GM19043 (cell line): Measurements from ENCODE around the gene IPO13.

Source experiments
- ATAC-seq: cut with Tn5 transposase; IDR thresholded peaks from one replicate; pipeline ENCODE4 v1.9.1; 2021; ENCODE audit warnings: low read depth; ENCODE audit not compliant: unreplicated experiment

Gene IPO13

GRCh38 chr1:43970911-43971310 lies 24.2 kb downstream of the IPO13 start:
- no peak for ATAC-seq

GRCh38 chr1:43971336-43971980 lies 24.7 kb downstream of the IPO13 start:
- no peak for ATAC-seq

- no peak for ATAC-seq
Measured at GRCh38 chr1:43973981-43974442, 27.3 kb downstream of the IPO13 start.

- peak; percentile 63 for ATAC-seq
Measured at GRCh38 chr1:43974443-43975248, 27.9 kb downstream of the IPO13 start, which contains the start of gene ATP6V0B. TSS of gene ATP6V0B (plus strand) at chr1:43974960. CDS start at chr1:43975041, 81 bp downstream.

- no peak for ATAC-seq
Measured at GRCh38 chr1:43975249-43975961, 28.7 kb downstream of the IPO13 start.

GRCh38 chr1:43976045-43976444 lies 29.3 kb downstream of the IPO13 start:
- no peak for ATAC-seq

DNA sequence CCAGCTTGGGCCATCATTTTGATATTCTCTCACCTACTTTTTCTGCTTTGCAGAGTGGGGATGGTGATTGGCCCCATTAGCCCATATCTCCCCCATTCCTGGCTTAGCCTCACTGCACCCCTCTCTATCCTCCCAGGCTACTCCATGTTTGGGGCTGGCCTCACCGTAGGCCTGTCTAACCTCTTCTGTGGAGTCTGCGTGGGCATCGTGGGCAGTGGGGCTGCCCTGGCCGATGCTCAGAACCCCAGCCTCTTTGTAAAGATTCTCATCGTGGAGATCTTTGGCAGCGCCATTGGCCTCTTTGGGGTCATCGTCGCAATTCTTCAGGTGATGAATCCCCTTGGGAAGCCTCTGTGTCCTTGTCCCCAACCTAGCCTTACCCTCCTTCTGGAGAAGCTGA lies 30.1 kb downstream of the IPO13 start:
- ATAC-seq, result no peak

DNA sequence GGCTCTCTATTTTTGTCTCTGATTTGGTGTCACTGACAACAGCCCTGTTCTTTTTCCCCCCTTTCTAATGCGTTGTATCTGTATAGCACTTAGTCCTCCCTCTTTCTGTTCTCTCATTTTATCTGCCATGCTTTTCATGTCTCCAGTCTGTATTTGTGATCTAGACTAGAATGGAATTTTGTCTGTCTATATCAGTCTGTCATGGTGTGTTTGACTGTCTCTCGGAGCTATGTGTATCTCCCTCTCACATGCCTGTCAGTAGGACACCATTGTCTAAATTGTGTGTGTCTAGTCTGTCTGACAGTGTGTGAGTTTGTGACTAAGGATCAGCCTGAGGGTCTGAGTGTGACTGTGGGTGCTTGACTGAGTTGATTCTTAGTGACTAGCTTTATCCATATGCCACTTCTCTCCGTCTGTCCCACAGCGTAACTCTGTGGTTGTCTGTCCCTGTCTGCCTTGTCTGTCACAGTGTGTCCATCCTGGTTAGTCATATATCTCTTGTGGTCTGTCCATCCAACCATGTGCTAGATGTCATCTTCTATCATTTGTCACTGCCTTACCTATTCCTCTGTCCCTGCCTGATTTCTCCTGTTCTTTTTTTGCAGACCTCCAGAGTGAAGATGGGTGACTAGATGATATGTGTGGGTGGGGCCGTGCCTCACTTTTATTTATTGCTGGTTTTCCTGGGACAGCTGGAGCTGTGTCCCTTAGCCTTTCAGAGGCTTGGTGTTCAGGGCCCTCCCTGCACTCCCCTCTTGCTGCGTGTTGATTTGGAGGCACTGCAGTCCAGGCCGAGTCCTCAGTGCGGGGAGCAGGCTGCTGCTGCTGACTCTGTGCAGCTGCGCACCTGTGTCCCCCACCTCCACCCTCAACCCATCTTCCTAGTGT lies 30.9 kb downstream of the IPO13 start:
- no peak for ATAC-seq

DNA sequence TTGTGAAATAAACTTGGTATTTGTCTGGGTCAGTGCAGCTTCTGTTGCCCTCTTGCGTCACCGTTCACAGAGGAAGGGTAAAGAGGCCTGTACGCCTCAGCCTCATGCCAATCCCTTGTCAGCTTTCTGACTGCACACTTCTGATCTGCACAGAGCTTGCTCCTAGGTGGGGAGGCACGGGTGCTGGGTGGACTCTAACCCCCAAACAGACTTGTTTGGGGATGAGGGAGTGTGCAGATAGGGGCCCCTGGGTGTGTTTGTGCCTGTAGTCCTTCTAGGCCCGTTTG lies 31.5 kb downstream of the IPO13 start:
- no peak for ATAC-seq

DNA sequence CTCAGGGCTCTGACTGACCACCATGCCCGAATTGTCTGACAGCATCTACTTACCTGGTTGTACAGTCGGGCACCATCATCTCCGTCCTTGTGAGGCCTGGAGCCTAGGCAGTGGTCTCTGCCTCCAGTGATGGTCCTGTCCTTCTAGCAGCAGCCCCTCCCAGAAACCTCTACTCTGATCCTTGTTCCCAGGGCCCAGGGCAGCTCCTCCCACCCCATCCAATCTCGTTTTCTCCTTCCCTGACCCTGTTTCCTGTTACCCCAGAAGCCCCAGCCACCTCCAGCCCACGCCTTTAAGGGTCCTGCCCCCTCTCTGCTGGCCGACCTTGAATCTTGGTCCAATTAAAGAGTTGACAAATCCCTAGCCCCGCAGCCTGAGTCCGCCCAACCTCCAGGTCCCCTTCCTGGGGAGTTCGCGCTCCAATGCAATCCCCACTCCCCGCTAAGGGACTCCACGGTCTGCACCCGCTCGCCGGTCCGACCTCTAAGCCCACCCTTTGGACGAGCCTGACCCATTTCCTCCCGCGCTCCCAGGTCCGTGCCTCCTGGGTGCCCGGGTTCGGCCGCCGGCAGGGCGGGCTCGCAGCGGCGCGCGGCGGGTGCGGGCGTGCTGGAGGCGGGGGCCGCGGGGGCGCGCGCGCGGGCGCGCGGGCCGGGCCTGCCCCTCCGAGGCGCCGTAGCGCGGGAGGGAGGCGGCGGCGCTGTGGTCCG lies 32.0 kb downstream of the IPO13 start, which contains the start of gene B4GALT2:
B4GALT2 (plus strand) TSS at position 660 of the 710 bp plus-strand sequence. CDS start 1,951 bp downstream, outside the sequence.
- ATAC-seq, result no peak

DNA sequence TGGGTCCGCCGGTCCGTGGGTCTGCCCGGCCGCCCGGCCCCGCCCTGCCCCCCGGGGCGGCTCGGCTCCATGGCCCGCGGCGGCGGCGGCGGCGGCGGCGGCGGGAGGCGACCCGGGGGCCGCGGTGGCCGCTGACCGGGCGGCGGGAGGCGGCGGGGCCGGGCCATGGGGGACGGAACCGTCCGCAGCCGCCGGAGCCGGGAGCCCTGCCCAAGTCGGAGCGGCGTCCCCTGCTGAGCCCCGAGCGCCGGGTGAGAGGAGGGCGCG lies 32.4 kb downstream of the IPO13 start:
- no peak for ATAC-seq

- no peak for ATAC-seq
Measured at GRCh38 chr1:43979528-43980254, 32.9 kb downstream of the IPO13 start.

GRCh38 chr1:43980255-43981134 lies 33.7 kb downstream of the IPO13 start:
- no peak for ATAC-seq

- ATAC-seq, result no peak
Measured at GRCh38 chr1:43981135-43981491, 34.4 kb downstream of the IPO13 start.

DNA sequence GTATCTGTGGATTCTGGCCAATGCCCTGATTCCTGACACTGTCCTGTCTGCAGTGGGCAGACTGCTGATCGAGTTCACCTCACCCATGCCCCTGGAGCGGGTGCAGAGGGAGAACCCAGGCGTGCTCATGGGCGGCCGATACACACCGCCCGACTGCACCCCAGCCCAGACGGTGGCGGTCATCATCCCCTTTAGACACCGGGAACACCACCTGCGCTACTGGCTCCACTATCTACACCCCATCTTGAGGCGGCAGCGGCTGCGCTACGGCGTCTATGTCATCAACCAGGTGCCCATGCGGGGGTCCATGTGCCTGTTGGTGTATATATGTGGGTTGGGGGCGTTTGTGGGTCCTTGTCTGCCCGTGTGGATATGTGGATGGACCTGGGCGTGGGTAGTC lies 34.9 kb downstream of the IPO13 start:
- ATAC-seq, result no peak

- no peak for ATAC-seq
Measured at GRCh38 chr1:43982241-43982640, 35.5 kb downstream of the IPO13 start.

DNA sequence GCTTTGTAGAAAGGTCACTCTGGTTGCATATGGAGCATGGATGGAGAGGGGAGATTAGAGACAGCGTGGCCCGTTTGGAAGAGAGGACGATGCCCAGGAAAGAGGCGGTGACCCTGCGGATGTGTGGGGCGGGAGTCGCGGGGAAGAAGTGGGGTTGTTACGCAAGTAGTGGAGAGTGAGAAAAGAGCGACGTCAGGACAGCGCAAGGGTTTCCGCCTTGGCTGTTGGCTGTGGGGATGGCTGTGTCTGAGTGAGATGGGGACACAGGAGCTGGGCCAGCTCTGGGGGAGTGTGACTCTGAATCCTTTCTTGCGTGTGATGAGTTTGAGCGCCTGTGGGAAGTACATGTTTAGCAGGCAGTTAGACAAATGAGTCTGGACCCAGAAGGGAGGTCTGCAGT lies 36.1 kb downstream of the IPO13 start:
- ATAC-seq, result no peak

GRCh38 chr1:43983253-43983899 lies 36.6 kb downstream of the IPO13 start:
- no peak for ATAC-seq
